Measurements from ENCODE around the gene HOXA10.

- no peak for TF ChIP-seq CTCF (IDR thresholded peaks at IDR 0.05)
- TF ChIP-seq EP300 (IDR thresholded peaks at IDR 0.05) = no peak
- no peak for TF ChIP-seq POLR2A (IDR thresholded peaks at IDR 0.05)
Observed at GRCh38 chr7:27154369-27154768, 19.8 kb downstream of the HOXA10 start.
